HEK293 (cell line): ENCODE data around the gene PDE10A.

Source experiments
- CTCF ChIA-PET: fragments of 350-600 bp; formaldehyde crosslinking; extraction: SDS; loops from one replicate; lab custom pipeline; 2021; ENCODE audit warnings: antibody characterized with exemption; lab: Yijun Ruan, JAX
- POLR2A ChIA-PET: fragments of 300-600 bp; formaldehyde crosslinking; extraction: SDS; loops from one replicate; lab custom pipeline; 2020; ENCODE audit warnings: antibody characterized with exemption, inconsistent platforms; lab: Yijun Ruan, JAX
- H3K27ac ChIP-seq: fragments of 200-500 bp; sonication (Bioruptor generic); 2 replicates; pipeline ENCODE4 v1.5.1; 2014; ENCODE audit warnings: low read depth, low read length, control low read depth, inconsistent platforms; ENCODE audit errors: extremely low read depth
- H3K36me3 ChIP-seq, 2 experiments: fragments of 200-500 bp in 1 of 2; sonication (Bioruptor generic) in 1 of 2; 1 replicate in 1 of 2; 2 replicates in 1 of 2; pipeline ENCODE4 v1.5.1; 2014 to 2017; ENCODE audit warnings: inconsistent platforms in 2 of 2, low read length in 2 of 2; ENCODE audit not compliant: control insufficient read depth in 2 of 2, insufficient read depth in 1 of 2
- H3K4me1 ChIP-seq: fragments of 200-500 bp; sonication (Bioruptor generic); 2 replicates; pipeline ENCODE4 v1.5.1; 2014; ENCODE audit warnings: mild to moderate bottlenecking, low read length, inconsistent platforms; ENCODE audit not compliant: control insufficient read depth, insufficient read depth
- H3K4me3 ChIP-seq: 2 replicates; pipeline ENCODE4 v1.5.1; 2011; ENCODE audit warnings: low read depth, mild to moderate bottlenecking, control low read depth, low read length, moderate library complexity
- H3K9me3 ChIP-seq: fragments of 200-500 bp; sonication (Bioruptor generic); 2 replicates; pipeline ENCODE4 v1.5.1; 2014; ENCODE audit warnings: low read depth, low read length, inconsistent platforms; ENCODE audit not compliant: control insufficient read depth, insufficient read depth
- ELK4 ChIP-seq: IDR thresholded peaks from 2 replicates; pipeline ENCODE4 v1.6.1; 2011; ENCODE audit warnings: mild to moderate bottlenecking, low read depth, low read length, borderline replicate concordance
- HOXA7 ChIP-seq: sonication (generic); formaldehyde crosslinking; IDR thresholded peaks from 2 replicates; pipeline ENCODE4 v1.8.1; 2022; ENCODE audit warnings: missing genetic modification reagents, borderline replicate concordance
- HOXD13 ChIP-seq: sonication (generic); formaldehyde crosslinking; IDR thresholded peaks from 2 replicates; pipeline ENCODE4 v1.8.0; 2022; ENCODE audit warnings: missing genetic modification reagents, borderline replicate concordance
- IKZF3 ChIP-seq: fragments of 450-650 bp; IDR thresholded peaks from 2 replicates; pipeline ENCODE4 v1.5.0; 2018; ENCODE audit warnings: missing biosample characterization, mild to moderate bottlenecking, missing genetic modification characterization, moderate library complexity
- KLF10 ChIP-seq: fragments of 450-650 bp; IDR thresholded peaks from 2 replicates; pipeline ENCODE4 v1.5.1; 2018; ENCODE audit warnings: missing biosample characterization, mild to moderate bottlenecking, missing genetic modification characterization
- MEIS1 ChIP-seq: sonication (generic); formaldehyde crosslinking; IDR thresholded peaks from 2 replicates; pipeline ENCODE4 v1.8.1; 2022; ENCODE audit warnings: missing genetic modification reagents, mild to moderate bottlenecking, borderline replicate concordance
- MYNN ChIP-seq: fragments of 450-650 bp; formaldehyde crosslinking; IDR thresholded peaks from 2 replicates; pipeline ENCODE4 v1.5.1; 2016; ENCODE audit warnings: missing biosample characterization, missing genetic modification characterization, borderline replicate concordance
- PRDM1 ChIP-seq: fragments of 450-650 bp; formaldehyde crosslinking; IDR thresholded peaks from 2 replicates; pipeline ENCODE4; 2016; ENCODE audit warnings: missing biosample characterization, missing genetic modification characterization
- YY2 ChIP-seq: fragments of 450-650 bp; formaldehyde crosslinking; IDR thresholded peaks from 2 replicates; pipeline ENCODE4 v1.5.1; 2016; ENCODE audit warnings: missing biosample characterization, missing genetic modification characterization
- ZBTB17 ChIP-seq: fragments of 450-650 bp; formaldehyde crosslinking; IDR thresholded peaks from 2 replicates; pipeline ENCODE4 v1.5.1; 2016; ENCODE audit warnings: missing biosample characterization, missing genetic modification characterization
- ZBTB7A ChIP-seq: fragments of 450-650 bp; formaldehyde crosslinking; IDR thresholded peaks from 2 replicates; pipeline ENCODE4 v1.5.1; 2016; ENCODE audit warnings: low read depth, missing biosample characterization, missing genetic modification characterization
- ZBTB8A ChIP-seq: fragments of 450-650 bp; formaldehyde crosslinking; IDR thresholded peaks from 2 replicates; pipeline ENCODE4 v1.5.1; 2016; ENCODE audit warnings: missing biosample characterization, missing genetic modification characterization
- ZNF10 ChIP-seq: fragments of 450-650 bp; formaldehyde crosslinking; IDR thresholded peaks from 2 replicates; pipeline ENCODE4 v1.5.1; 2017; ENCODE audit warnings: missing biosample characterization, missing genetic modification characterization
- ZNF112 ChIP-seq: fragments of 450-650 bp; formaldehyde crosslinking; IDR thresholded peaks from 2 replicates; pipeline ENCODE4 v1.5.0; 2017; ENCODE audit warnings: missing biosample characterization, missing genetic modification characterization
- ZNF16 ChIP-seq: fragments of 450-650 bp; formaldehyde crosslinking; IDR thresholded peaks from 2 replicates; pipeline ENCODE4 v1.5.1; 2016; ENCODE audit warnings: low read depth, missing biosample characterization, missing genetic modification characterization
- ZNF266 ChIP-seq: fragments of 450-650 bp; formaldehyde crosslinking; IDR thresholded peaks from 2 replicates; pipeline ENCODE4 v1.5.1; 2016; ENCODE audit warnings: missing biosample characterization, missing genetic modification characterization, low read depth
- ZNF280C ChIP-seq: fragments of 450-650 bp; formaldehyde crosslinking; IDR thresholded peaks from 2 replicates; pipeline ENCODE4 v1.5.1; 2016; ENCODE audit warnings: missing biosample characterization, missing genetic modification characterization
- ZNF335 ChIP-seq: fragments of 450-650 bp; formaldehyde crosslinking; conservative IDR thresholded peaks from 2 replicates; pipeline ENCODE4 v1.5.1; 2016; ENCODE audit warnings: missing biosample characterization, missing genetic modification characterization
- ZNF366 ChIP-seq: fragments of 450-650 bp; formaldehyde crosslinking; conservative IDR thresholded peaks from 2 replicates; pipeline ENCODE4 v1.5.1; 2016; ENCODE audit warnings: missing biosample characterization, missing genetic modification characterization
- ZNF394 ChIP-seq: fragments of 450-650 bp; formaldehyde crosslinking; IDR thresholded peaks from 2 replicates; pipeline ENCODE4 v1.5.1; 2016; ENCODE audit warnings: missing biosample characterization, missing genetic modification characterization, mild to moderate bottlenecking, moderate library complexity, borderline replicate concordance
- ZNF423 ChIP-seq: fragments of 450-650 bp; formaldehyde crosslinking; IDR thresholded peaks from 2 replicates; pipeline ENCODE4 v1.5.1; 2016; ENCODE audit warnings: missing biosample characterization, missing genetic modification characterization
- ZNF501 ChIP-seq: fragments of 450-650 bp; formaldehyde crosslinking; IDR thresholded peaks from 2 replicates; pipeline ENCODE4 v1.5.1; 2016; ENCODE audit warnings: missing biosample characterization, missing genetic modification characterization
- ZNF514 ChIP-seq: fragments of 450-650 bp; formaldehyde crosslinking; IDR thresholded peaks from 2 replicates; pipeline ENCODE4 v1.5.1; 2016; ENCODE audit warnings: missing biosample characterization, missing genetic modification characterization
- ZNF561 ChIP-seq: fragments of 450-650 bp; IDR thresholded peaks from 2 replicates; pipeline ENCODE4 v1.5.1; 2018; ENCODE audit warnings: missing biosample characterization, missing genetic modification characterization, borderline replicate concordance
- ZNF626 ChIP-seq: fragments of 450-650 bp; sonication (Bioruptor Pico); formaldehyde crosslinking; IDR thresholded peaks from 2 replicates; pipeline ENCODE4 v1.5.1; 2018; ENCODE audit warnings: missing biosample characterization, missing genetic modification characterization, inconsistent platforms
- ZNF639 ChIP-seq: fragments of 450-650 bp; formaldehyde crosslinking; IDR thresholded peaks from 2 replicates; pipeline ENCODE4 v1.5.1; 2016; ENCODE audit warnings: missing biosample characterization, missing genetic modification characterization
- ZNF660 ChIP-seq: fragments of 450-650 bp; IDR thresholded peaks from 2 replicates; pipeline ENCODE4 v1.5.1; 2018; ENCODE audit warnings: missing biosample characterization, mild to moderate bottlenecking, missing genetic modification characterization
- ZNF701 ChIP-seq: fragments of 450-650 bp; formaldehyde crosslinking; IDR thresholded peaks from 2 replicates; pipeline ENCODE4 v1.5.1; 2016; ENCODE audit warnings: missing biosample characterization, missing genetic modification characterization
- ZSCAN30 ChIP-seq: fragments of 450-650 bp; IDR thresholded peaks from 2 replicates; pipeline ENCODE4 v1.5.1; 2018; ENCODE audit warnings: missing biosample characterization, mild to moderate bottlenecking, missing genetic modification characterization, moderate library complexity
- ZXDB ChIP-seq: fragments of 450-650 bp; formaldehyde crosslinking; IDR thresholded peaks from 2 replicates; pipeline ENCODE4 v1.5.1; 2016; ENCODE audit warnings: missing biosample characterization, missing genetic modification characterization

Gene PDE10A

GRCh38 chr6:165664559-165665383, 1.7 kb upstream of the PDE10A start:
- Histone ChIP-seq H3K36me3 (no peaks in the 10 kb centered on the region), H3K4me1 (peaks cover 20% of the 10 kb centered on the region), H3K9me3 (no peaks in the 10 kb centered on the region), H3K27ac (peak overlapping the region; percentile 89; the same call in 1 of the 2 replicates), H3K4me3 (peak overlapping the region; percentile 66)
- TF ChIP-seq ZNF514 (tag by site-specific recombination) (no peak), PRDM1 (peak; percentile 44; the same call in 1 of the 2 replicates), ZBTB17 (tag by site-specific recombination) (peak; percentile 38; the same call in 1 of the 2 replicates), ZNF335 (tag by site-specific recombination) (peak; percentile 38), KLF10 (tag by site-specific recombination) (0 out of 2 replicates have a peak, but pooled peaks have one; percentile 17), ZBTB8A (tag by site-specific recombination) (peak; percentile 68), ZNF366 (tag by site-specific recombination) (peak; percentile 67), ZNF280C (no peak), ZNF561 (tag by site-specific recombination) (0 out of 2 replicates have a peak, but pooled peaks have one; percentile 10), ZXDB (tag by site-specific recombination) (peak; percentile 91), ZSCAN30 (no peak), IKZF3 (tag by site-specific recombination) (0 out of 2 replicates have a peak, but pooled peaks have one; percentile 37)
- POLR2A ChIA-PET = no interaction called here
- CTCF ChIA-PET = interaction anchor here (0.6 to 1.1 kb wide), 5 partner anchors 30 to 737 kb away, joined by 3 to 4 read pairs (median 4); no protein-coding TSS in a partner anchor

- H3K4me1 ChIP-seq = peaks cover 19% of the 10 kb centered on the region
- ChIA-PET POLR2A (no interaction called here), CTCF (interaction anchor here (0.7 kb wide), 1 partner anchor 736 kb away, joined by 3 read pairs; no protein-coding TSS in a partner anchor)
- H3K27ac ChIP-seq = peak overlapping the region; percentile 89
- H3K4me3 ChIP-seq = peak overlapping the region; percentile 66
- no peaks in the 10 kb centered on the region for H3K36me3 ChIP-seq
- H3K9me3 ChIP-seq = no peaks in the 10 kb centered on the region
- TF ChIP-seq ELK4 (no peak), ZNF501 (tag by site-specific recombination) (peak; percentile 48; the same call in 1 of the 2 replicates), ZNF639 (tag by site-specific recombination) (no peak; the same call in 1 of the 2 replicates), ZNF626 (tag by site-specific recombination) (no peak), ZNF701 (tag by site-specific recombination) (no peak), MEIS1 (no peak), ZNF10 (tag by site-specific recombination) (peak; percentile 41; the same call in 1 of the 2 replicates), ZBTB7A (tag by site-specific recombination) (no peak), ZNF112 (tag by site-specific recombination) (no peak), ZNF16 (tag by site-specific recombination) (no peak), IKZF3 (tag by site-specific recombination) (0 out of 2 replicates have a peak, but pooled peaks have one; percentile 4), HOXA7 (CRISPR knock-in tag) (no peak), MYNN (tag by site-specific recombination) (0 out of 2 replicates have a peak, but pooled peaks have one; percentile 37), ZNF266 (tag by site-specific recombination) (no peak), ZNF394 (no peak), YY2 (tag by site-specific recombination) (peak; percentile 75), ZNF423 (tag by site-specific recombination) (peak; percentile 40; the same call in 1 of the 2 replicates), ZNF660 (tag by site-specific recombination) (no peak), HOXD13 (CRISPR knock-in tag) (no peak)
These were observed 906 bp upstream of the PDE10A start for GRCh38 chr6:165663736-165664558.
